Activated CD4-positive, alpha-beta T cell treated with anti-CD3 and anti-CD28 coated beads for 24 hours (primary cell): ENCODE results near the gene AGMAT.
"Not testable (repeated sequence)": the region's sequence is repeated elsewhere in the genome, so short reads cannot be mapped to it uniquely, and the experiment has no call there.

Experiments
- DNase-seq, 2 donors: peaks; one replicate each; pipeline ENCODE4 v3.0.0-alpha.2; 2020; ENCODE audit warnings: low read depth in 2 of 2

Gene AGMAT

DNA sequence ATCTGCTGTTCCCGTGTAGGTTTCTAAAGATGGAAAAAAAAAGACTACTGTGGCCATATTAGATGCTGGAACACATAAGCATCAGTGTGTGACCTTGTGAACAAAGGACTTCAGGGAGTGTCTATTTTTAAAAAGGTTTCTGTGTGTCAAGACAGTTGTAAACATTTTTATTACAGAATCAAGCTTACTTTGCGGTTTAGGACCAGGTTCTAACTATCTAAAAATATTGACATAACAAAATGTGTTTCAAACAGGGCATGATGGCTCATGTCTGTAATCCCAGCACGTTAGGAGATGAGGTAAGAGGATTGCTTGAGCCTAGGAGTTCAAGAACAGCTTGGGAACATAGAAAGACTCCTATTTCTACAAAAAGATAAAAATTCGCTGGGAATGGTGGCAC, 25.3 kb upstream of the AGMAT start:
- no peak for DNase-seq

- no peak for DNase-seq
Measured at GRCh38 chr1:15609631-15610030, 24.8 kb upstream of the AGMAT start.

DNA sequence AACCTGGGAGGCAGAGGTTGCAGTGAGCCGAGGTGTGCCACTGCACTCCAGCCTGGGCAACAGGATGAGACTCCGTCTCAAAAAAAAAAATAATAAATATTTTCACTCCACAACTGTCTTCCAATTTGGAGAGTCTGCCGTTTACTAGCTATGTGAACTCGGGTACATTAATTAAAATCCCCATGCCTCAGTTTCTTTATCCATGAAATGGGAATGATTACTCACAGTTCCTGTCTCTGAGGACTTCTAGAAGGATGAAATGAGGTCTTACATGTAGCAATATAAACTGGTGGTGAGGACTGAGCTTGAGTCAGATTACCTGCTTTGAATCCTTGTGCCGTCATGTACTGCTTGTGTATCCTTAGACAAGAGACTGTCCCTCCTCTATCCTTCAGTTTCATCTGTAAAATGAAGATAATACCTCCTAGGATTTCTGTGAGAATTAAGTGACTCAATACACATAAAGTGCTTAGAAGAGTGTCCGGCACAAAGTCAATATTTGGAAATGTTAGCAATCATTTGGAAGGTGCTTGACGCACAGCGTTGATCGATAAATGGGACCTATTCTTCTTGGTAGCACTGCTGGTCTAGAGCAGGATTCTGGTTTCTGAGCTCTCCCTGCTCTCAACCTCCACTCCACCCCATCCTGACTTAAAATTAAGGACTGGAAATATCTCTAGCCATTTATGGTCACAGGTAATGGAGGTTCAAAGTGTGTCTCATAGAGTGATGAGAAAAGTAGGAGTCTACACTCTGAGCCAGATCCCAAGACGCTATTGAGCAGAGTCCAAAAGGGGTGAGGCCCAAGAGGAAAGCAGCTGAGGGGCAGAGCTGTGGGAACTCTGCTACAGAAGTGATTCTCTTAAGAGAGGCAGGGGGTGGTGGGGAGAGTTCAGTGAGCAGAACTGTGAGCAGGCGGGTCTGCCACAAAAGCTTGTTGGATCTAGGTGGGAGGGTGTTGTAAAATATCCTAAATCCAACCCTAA, 20.8 kb upstream of the AGMAT start:
- DNase-seq = no peak

GRCh38 chr1:15604400-15604799, 19.5 kb upstream of the AGMAT start:
- DNase-seq = not testable (repeated sequence)

DNA sequence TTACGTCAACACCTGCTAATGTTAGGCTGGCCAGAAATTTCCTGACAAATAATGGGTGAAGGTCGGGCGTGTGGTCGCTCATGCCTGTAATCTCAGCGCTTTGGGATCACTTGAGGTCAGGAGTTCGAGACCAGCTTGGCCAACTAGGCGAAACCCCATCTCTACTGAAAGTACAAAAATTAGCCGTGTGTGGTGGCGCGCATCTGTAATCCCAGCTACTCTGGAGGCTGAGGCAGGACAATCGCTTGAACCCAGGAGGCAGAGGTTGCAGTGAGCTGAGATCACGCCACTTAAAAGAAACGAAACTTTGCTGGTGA, 19.1 kb upstream of the AGMAT start:
- DNase-seq = not testable (repeated sequence)

- DNase-seq = peak; percentile 81 to 87
Measured at GRCh38 chr1:15603050-15603965, 18.5 kb upstream of the AGMAT start.

DNA sequence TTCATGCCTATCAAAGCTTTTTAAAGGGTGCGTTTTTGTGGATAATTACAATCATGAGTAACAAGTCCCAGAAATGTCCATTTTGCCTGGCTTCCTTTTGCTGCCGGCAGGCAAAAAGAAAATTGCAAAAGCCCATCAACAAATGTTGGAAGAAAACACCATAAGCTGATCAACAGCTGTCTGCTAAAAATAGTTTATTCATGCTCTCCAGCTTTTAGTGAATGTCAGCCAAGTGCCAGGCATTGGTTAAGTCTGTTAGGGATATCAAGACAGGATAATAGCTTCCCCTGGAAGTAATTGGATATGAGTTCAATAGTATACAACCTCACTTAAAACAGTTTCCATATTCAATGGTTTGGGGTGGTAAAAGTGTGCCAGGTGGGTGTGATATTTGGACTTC, 13.6 kb upstream of the AGMAT start:
- no peak for DNase-seq

DNA sequence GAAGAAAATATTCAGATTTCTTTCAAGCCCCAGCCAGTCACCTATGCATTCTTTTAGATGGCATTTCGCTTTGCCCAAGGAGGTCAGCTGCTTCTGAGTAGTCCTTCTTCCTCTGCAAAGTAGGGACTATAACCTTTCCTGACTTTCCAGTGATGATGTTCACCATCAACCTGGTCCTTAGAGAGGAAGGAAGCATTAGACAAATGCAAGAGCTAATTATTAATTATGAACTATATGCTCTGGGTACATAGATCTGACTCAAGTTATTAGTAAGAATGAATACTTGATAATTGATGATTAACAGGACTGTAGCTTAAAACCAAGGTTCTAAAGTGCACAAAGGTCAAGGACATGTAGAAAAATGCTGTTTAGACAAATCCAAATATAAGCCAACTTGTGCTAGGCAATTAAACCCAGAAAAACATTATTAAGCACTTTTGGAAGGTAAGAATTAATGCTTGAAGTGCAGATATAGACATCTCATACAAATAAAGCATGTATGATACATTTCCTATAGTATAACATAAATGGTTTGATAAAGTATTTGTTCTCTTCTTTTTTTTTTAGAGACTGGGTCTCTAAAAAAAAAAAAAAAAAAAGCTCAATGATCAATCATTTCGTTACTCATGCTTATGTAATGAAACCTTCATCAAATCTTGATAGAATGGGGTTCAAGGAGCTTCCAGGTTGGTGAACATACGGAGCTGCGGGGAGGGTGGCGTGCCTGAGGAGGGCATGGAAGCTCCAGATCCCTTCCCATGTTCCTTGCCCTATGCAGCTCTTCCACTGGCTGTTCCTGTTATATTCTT, 11.2 kb upstream of the AGMAT start:
- DNase-seq = no peak

GRCh38 chr1:15592285-15592684, 7.4 kb upstream of the AGMAT start:
- no peak for DNase-seq

DNA sequence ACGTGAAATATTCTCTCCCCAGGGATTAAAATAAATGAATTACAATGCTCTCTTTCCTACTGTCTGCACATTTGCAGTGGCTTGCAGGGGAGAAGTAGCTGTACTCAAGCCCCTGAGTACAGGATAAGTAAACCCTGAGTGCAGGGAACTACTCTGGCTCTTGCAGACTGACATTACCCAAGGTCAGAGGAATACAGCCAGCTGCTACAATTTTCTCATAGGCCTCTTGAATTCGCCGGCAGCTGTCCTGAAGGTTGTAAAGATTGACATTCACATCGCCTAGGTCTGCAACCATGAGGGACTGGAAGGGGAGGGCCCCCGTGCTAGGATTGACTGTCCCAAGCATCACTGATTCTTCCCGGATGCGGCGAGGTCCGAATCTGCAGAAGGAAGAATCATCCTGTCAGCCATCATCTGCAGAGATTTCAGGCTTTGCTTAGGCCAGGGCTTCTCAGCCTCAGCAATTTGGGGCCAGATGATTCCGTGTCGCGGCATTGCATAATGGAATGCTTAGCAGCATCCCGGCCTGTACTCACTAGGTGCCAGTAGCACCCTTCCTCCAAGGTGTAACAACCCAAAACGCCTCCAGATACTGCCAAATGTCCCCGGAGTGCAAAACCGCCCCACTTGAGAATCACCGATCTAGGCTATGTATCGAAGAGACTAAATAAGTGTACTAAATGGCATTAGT, 1.7 kb downstream of the AGMAT start:
- no peak for DNase-seq

GRCh38 chr1:15579683-15580047, 5.2 kb downstream of the AGMAT start:
- no peak for DNase-seq

- DNase-seq = no peak
Measured at GRCh38 chr1:15578921-15579682, 5.7 kb downstream of the AGMAT start.

DNA sequence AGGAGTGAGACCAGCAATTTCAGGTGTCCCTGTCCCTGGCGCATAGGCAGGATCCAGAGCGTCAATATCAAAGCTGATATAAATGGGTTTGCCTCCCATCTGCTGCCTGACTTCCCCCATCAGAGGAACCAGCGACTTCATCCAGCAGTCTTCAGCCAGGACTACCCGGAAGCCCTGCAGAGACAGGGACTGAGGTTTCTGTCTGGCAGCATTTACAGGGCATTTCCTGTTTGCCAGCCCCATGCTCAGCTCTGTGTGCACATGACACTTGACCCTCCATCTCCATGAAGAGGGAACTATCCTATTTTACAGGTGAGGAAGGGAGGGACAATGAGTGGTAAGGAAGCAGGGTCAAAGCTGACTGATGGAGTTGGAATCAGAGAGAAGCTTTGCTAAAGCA, 7.2 kb downstream of the AGMAT start:
- no peak for DNase-seq

DNA sequence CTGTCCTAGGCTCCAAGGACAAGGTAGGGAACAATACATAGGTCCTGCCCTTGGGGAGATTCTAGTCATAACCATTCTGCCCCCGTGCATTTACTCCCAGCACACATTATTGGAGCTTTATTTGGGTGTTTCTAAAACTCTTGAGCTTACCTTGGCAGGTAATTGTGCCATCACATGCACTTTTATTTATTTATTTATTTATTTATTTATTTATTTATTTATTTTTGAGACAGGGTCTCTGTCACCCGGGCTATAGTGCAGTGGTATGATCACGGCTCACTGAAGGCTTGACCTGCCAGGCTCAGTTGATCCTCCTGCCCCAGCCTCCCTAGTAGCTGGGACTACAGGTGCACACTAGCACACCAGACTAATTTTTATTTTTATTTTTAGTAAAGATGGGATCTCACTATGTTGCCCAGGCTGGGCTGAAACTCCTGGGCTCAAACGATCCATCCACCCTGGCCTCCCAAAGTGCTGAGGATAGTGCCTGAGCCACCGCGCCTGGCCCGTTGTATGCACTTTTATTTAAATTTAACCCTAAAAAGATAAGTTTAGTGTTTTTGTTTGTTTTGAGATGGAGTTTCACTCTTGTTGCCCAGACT, 9.2 kb downstream of the AGMAT start:
- no peak for DNase-seq

GRCh38 chr1:15574741-15575140, 10.1 kb downstream of the AGMAT start:
- no peak for DNase-seq

DNA sequence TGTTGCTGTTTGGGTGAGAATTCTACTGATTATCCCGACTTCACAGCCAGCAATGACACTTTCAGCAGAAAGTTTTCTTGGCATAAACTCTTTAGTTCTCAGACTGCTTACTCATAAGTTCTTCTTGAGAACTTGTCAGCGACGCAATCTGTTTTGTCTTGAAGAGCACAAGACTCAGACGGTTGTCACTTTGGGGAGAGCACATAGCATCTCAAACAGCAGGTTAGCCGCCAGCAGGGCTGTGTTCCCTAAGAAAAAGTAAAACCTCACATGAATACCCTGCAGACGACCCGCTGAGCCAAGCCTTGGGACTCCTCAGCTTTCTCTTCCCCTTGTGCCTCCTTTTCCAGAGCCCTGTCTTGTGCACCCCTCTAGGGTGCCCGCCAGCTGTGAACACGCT, 11.4 kb downstream of the AGMAT start:
- DNase-seq = no peak

DNA sequence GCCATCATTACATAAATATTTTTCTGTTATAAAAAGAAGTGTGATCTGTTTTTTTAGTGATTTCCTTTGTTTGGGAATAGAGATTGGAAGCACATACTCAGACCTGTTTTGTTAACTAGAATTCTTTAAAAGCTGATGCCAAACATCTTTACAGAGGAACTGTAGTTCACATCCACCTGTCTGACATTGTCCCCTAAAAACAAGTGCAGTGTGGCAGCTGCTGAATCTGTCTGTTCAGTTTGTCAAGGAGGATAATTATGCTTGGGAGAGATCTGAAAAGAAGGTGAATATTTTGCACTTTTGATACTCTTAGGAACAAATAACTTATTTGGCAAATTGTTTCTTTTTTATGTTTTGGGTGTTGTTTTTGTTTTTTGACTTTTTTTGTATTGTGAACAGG, 13.6 kb downstream of the AGMAT start:
- DNase-seq = no peak

DNA sequence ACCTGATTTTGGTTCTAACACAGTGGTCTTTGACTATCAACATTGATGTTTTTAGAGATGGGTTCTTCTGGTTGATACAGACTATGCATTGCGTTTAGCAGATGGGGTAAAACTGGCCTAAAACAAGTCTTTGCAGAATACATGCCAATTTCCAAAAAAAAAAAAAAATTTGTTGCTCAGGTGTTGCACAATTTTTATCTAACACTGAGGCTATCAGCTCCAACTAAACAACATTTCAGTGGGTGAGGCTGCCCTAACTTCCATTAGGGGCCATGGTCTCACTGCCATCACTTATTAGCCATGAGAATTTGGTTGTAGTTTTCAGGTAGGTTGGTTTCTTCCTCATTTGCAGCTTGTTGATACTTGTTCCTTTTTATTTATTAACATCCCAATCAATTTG, 14.0 kb downstream of the AGMAT start:
- no peak for DNase-seq

GRCh38 chr1:15568387-15569073, 16.3 kb downstream of the AGMAT start:
- no peak for DNase-seq
